8988T (cell line): ENCODE results near the gene ATP5PB.

Experiments
- DNase-seq: peaks from one replicate; pipeline ENCODE4 v3.0.0; 2011

ATP5PB gene

GRCh38 chr1:111509997-111510375 lies 60.7 kb downstream of the ATP5PB start:
- DNase-seq: no peak

GRCh38 chr1:111511370-111511769 lies 62.1 kb downstream of the ATP5PB start:
- DNase-seq: no peak
